MM.1S (cell line): ENCODE results near the gene RPSA.
"Not testable (repeated sequence)": the region's sequence is repeated elsewhere in the genome, so short reads cannot be mapped to it uniquely, and the experiment has no call there.

Experiments used
- DNase-seq: peaks from one replicate; pipeline ENCODE4 v3.0.0-alpha.2; 2015
- H2AFZ ChIP-seq: fragments of 300-600 bp; sonication (generic); 2 replicates; pipeline ENCODE4 v1.6.0; 2016; ENCODE audit warnings: antibody characterized with exemption, low read length
- H3F3A ChIP-seq: fragments of 300-600 bp; sonication (generic); 2 replicates; pipeline ENCODE4 v1.6.1; 2016; ENCODE audit warnings: mild to moderate bottlenecking, antibody characterized with exemption, low read length, moderate library complexity, mixed read lengths; ENCODE audit not compliant: insufficient read depth
- H3K27ac ChIP-seq: fragments of 300-600 bp; sonication (generic); 2 replicates; pipeline ENCODE4 v1.5.1; 2016; ENCODE audit warnings: mild to moderate bottlenecking, low read length
- H3K27me3 ChIP-seq: fragments of 300-600 bp; sonication (generic); replicated peaks from 2 replicates; pipeline ENCODE4 v1.6.0; 2016; ENCODE audit warnings: low read length; ENCODE audit not compliant: insufficient read depth
- H3K36me3 ChIP-seq: fragments of 300-600 bp; sonication (generic); replicated peaks from 2 replicates; pipeline ENCODE4 v1.6.1; 2016; ENCODE audit warnings: mild to moderate bottlenecking, low read length, mixed read lengths; ENCODE audit not compliant: insufficient read depth
- H3K4me1 ChIP-seq: fragments of 300-600 bp; sonication (generic); 2 replicates; pipeline ENCODE4 v1.6.1; 2016; ENCODE audit warnings: low read length, mixed read lengths
- H3K4me2 ChIP-seq: fragments of 300-600 bp; sonication (generic); 2 replicates; pipeline ENCODE4 v1.6.0; 2016; ENCODE audit warnings: low read depth, low read length
- H3K4me3 ChIP-seq: fragments of 300-600 bp; sonication (generic); 2 replicates; pipeline ENCODE4 v1.5.1; 2016; ENCODE audit warnings: low read length, mixed read lengths
- H3K79me2 ChIP-seq: fragments of 300-600 bp; sonication (generic); 2 replicates; pipeline ENCODE4 v1.6.1; 2016; ENCODE audit warnings: mixed run types, low read length, mixed read lengths
- H3K9ac ChIP-seq: fragments of 300-600 bp; sonication (generic); 2 replicates; pipeline ENCODE4 v1.6.1; 2016; ENCODE audit warnings: low read length, mixed read lengths
- H3K9me2 ChIP-seq: fragments of 300-600 bp; sonication (generic); replicated peaks from 2 replicates; pipeline ENCODE4 v1.6.1; 2016; ENCODE audit warnings: mild to moderate bottlenecking, low read length, mixed read lengths; ENCODE audit not compliant: insufficient read depth
- H3K9me3 ChIP-seq: fragments of 300-600 bp; sonication (generic); replicated peaks from 2 replicates; pipeline ENCODE4 v1.6.1; 2016; ENCODE audit warnings: mild to moderate bottlenecking, low read length, mixed read lengths; ENCODE audit not compliant: insufficient read depth
- H4K20me1 ChIP-seq: fragments of 300-600 bp; sonication (generic); 2 replicates; pipeline ENCODE4 v1.6.1; 2016; ENCODE audit warnings: mild to moderate bottlenecking, low read length, moderate library complexity, mixed read lengths; ENCODE audit not compliant: insufficient read depth
- CTCF ChIP-seq: fragments of 300-600 bp; sonication (generic); IDR thresholded peaks from 2 replicates; pipeline ENCODE4 v1.5.1; 2016; ENCODE audit warnings: antibody characterized with exemption, low read length, mixed read lengths
- EZH2 ChIP-seq: fragments of 300-600 bp; sonication (generic); optimal IDR thresholded peaks from 2 replicates; pipeline ENCODE3; 2017; ENCODE audit warnings: low read depth, mild to moderate bottlenecking, antibody characterized with exemption, low read length, mixed read lengths
- EZH2phosphoT487 ChIP-seq: fragments of 300-600 bp; sonication (generic); IDR thresholded peaks from 2 replicates; pipeline ENCODE4 v1.6.1; 2018; ENCODE audit warnings: antibody characterized with exemption, low read length

The RPSA gene

DNA sequence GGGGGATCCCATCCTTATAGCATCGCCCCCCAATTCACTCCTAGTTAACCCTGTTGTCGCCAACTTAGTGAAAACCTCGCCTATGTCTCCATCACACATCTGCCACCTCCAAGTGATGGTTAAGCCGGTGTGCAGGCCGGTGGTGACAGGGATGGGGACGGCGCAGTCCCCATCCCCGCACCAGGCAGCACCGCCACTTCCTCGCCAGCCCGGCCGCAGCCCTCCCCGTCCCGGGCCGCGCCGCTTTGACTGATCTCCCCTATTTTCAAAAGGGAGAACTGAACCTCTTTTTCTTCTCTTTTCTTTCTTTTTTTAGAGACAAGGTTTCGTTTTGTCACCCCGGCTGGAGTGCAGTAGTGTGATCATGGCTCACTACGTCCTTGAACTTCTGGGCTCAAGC lies 49.6 kb downstream of the RPSA start:
- Histone ChIP-seq H3K79me2 (no peaks in the 10 kb centered on the region), H3K9me2 (no peaks in the 10 kb centered on the region)
- no peak for TF ChIP-seq EZH2phosphoT487

GRCh38 chr3:39457361-39457760 lies 50.8 kb downstream of the RPSA start:
- TF ChIP-seq CTCF (no peak), EZH2 (no peak), EZH2phosphoT487 (no peak)
- Histone ChIP-seq H3K9me2 (no peaks in the 10 kb centered on the region), H3K4me3 (no peak overlapping the region), H3K36me3 (no peaks in the 10 kb centered on the region), H3K4me1 (no peaks in the 10 kb centered on the region), H3K9me3 (no peaks in the 10 kb centered on the region), H3K27me3 (no peaks in the 10 kb centered on the region), H3K27ac (no peak overlapping the region), H4K20me1 (no peaks in the 10 kb centered on the region), H3F3A (no peaks in the 10 kb centered on the region; the same call in 1 of the 2 replicates), H3K4me2 (no peak overlapping the region), H3K9ac (no peak overlapping the region), H2AFZ (no peak overlapping the region), H3K79me2 (no peaks in the 10 kb centered on the region)
- no peak for DNase-seq

More for the DNA sequence above, 49.6 kb downstream of the RPSA start:
- Histone ChIP-seq H3F3A (no peaks in the 10 kb centered on the region), H3K27me3 (no peaks in the 10 kb centered on the region), H3K4me1 (no peaks in the 10 kb centered on the region), H3K4me3 (no peak overlapping the region), H4K20me1 (no peaks in the 10 kb centered on the region), H3K9ac (no peak overlapping the region), H2AFZ (no peak overlapping the region), H3K4me2 (no peak overlapping the region), H3K27ac (no peak overlapping the region), H3K36me3 (no peaks in the 10 kb centered on the region), H3K9me3 (no peaks in the 10 kb centered on the region)
- DNase-seq: no peak

- not testable (repeated sequence) for H3K4me2 ChIP-seq, DNase-seq
These were observed 52.1 kb downstream of the RPSA start for GRCh38 chr3:39458579-39458978.

GRCh38 chr3:39460677-39461076 lies 54.2 kb downstream of the RPSA start:
- Histone ChIP-seq H3K9me2 (no peaks in the 10 kb centered on the region), H3K79me2 (no peaks in the 10 kb centered on the region), H4K20me1 (no peaks in the 10 kb centered on the region), H3K9me3 (no peaks in the 10 kb centered on the region), H3K27ac (no peak overlapping the region), H3K36me3 (no peaks in the 10 kb centered on the region), H3K4me3 (no peak overlapping the region), H3K4me1 (no peaks in the 10 kb centered on the region), H3K27me3 (no peaks in the 10 kb centered on the region), H2AFZ (no peak overlapping the region), H3K9ac (no peak overlapping the region), H3K4me2 (no peak overlapping the region), H3F3A (no peaks in the 10 kb centered on the region; the same call in 1 of the 2 replicates)
- TF ChIP-seq CTCF: no peak
- no peak for TF ChIP-seq EZH2phosphoT487
- no peak for TF ChIP-seq EZH2
- no peak for DNase-seq

More at GRCh38 chr3:39458579-39458978, 52.1 kb downstream of the RPSA start:
- H3K4me1 ChIP-seq, H3K36me3 ChIP-seq, H3K27ac ChIP-seq, H3K4me3 ChIP-seq, H3K27me3 ChIP-seq, H2AFZ ChIP-seq, H3K79me2 ChIP-seq, H4K20me1 ChIP-seq, H3K9me3 ChIP-seq, H3K9ac ChIP-seq, H3F3A ChIP-seq, H3K9me2 ChIP-seq: not testable (repeated sequence)
